Body of pancreas (tissue), 4 donors: Measurements from ENCODE around the gene ELP6. TPM values are rescaled to one million over a fixed set of nuclear protein-coding genes. Genes with fewer than 3 reads are reported as not detected.

ENCODE experiments used
- ATAC-seq: fragments of 150-250 bp; one replicate; pipeline ENCODE4 v1.9.1; 2016
- DNase-seq, 4 donors: peaks; one replicate each; pipeline ENCODE4 v3.0.0-alpha.2; 2019
- H3K27ac ChIP-seq, 4 donors: fragments of 200-600 bp; sonication (generic); 1 replicate in 3 of 4; 2 replicates in 1 of 4; pipeline versions ENCODE4 v1.5.1 to v1.6.1; 2016 to 2019; ENCODE audit warnings: mild to moderate bottlenecking in 1 of 4, mixed read lengths in 1 of 4, moderate library complexity in 1 of 4
- H3K27me3 ChIP-seq, 2 donors: fragments of 200-600 bp; sonication (generic); one replicate each; pipeline ENCODE4 v1.6.0; 2016; ENCODE audit warnings: mild to moderate bottlenecking in 1 of 2
- H3K36me3 ChIP-seq, 2 donors: fragments of 200-600 bp; sonication (generic); replicated peaks in 1 of 2; 2 replicates each; pipeline ENCODE4 v1.5.1; 2016; ENCODE audit warnings: low read depth in 2 of 2; ENCODE audit not compliant: insufficient read depth in 1 of 2
- H3K4me1 ChIP-seq: fragments of 200-600 bp; sonication (generic); one replicate; pipeline ENCODE4 v1.6.0; 2016
- H3K4me3 ChIP-seq, 2 donors: fragments of 200-600 bp; sonication (generic); 1 replicate in 1 of 2; 2 replicates in 1 of 2; pipeline ENCODE4 v1.5.1; 2016 to 2019
- H3K9me3 ChIP-seq, 3 donors: fragments of 200-600 bp; sonication (generic); 1 replicate in 2 of 3; 2 replicates in 1 of 3; pipeline ENCODE4 v1.5.1; 2016
- CTCF ChIP-seq, 7 experiments: fragments of 450-650 bp in 4 of 7; fragments of 200-600 bp in 3 of 7; sonication (generic) in 3 of 7; IDR thresholded peaks; one replicate each; pipeline ENCODE4 v1.5.1; 2016 to 2019; ENCODE audit warnings: antibody characterized with exemption in 7 of 7
- POLR2A ChIP-seq, 3 donors: fragments of 450-650 bp; IDR thresholded peaks; one replicate each; pipeline ENCODE4 v1.6.1; 2016; ENCODE audit warnings: antibody characterized with exemption in 3 of 3, mild to moderate bottlenecking in 2 of 3
- WGBS, 2 donors: methylation state at CpG; one replicate each; pipeline ENCODE4 v1.1.5; 2017; 5-methylcytosine and 5-hydroxymethylcytosine counted together
- intact Hi-C: fragments of 100-400 bp; cut with DNase I; formaldehyde crosslinking; loops from one replicate; pipeline ENCODE4 v1.15.1; 2023
- total RNA-seq, 2 donors: library from RNA; depleted of rRNA; stranded (reverse); fragments of >200 nt; gene quantifications; one replicate each; pipeline ENCODE4 v1.1.0, GENCODE V29; 2016

Gene ELP6
- total RNA-seq, 2 donors from 2014 or later, result 13.7 to 22.7 TPM

- DNase-seq (no peak), ATAC-seq (no peak)
- H3K27me3 ChIP-seq, result no peaks in the 10 kb centered on the region
- 88 to 97% methylated on average over 2 of the region's 2 CpGs for WGBS, 2 donors
- no peak overlapping the region for H3K4me3 ChIP-seq
- TF ChIP-seq CTCF (IDR thresholded peaks at IDR 0.05), result no peak
- no peak for TF ChIP-seq POLR2A (IDR thresholded peaks at IDR 0.05)
- H3K36me3 ChIP-seq, result no peaks in the 10 kb centered on the region
- peaks cover 18% of the 10 kb centered on the region for H3K4me1 ChIP-seq
- intact Hi-C loops, result loop anchor here (5.0 kb wide), 1 partner anchor 57 kb away; no protein-coding TSS in a partner anchor
- no peaks in the 10 kb centered on the region for H3K9me3 ChIP-seq
- H3K27ac ChIP-seq, result no peak overlapping the region
Observed at GRCh38 chr3:47479826-47480160, 33.7 kb downstream of the ELP6 start.

GRCh38 chr3:47478022-47478421 lies 35.5 kb downstream of the ELP6 start:
- TF ChIP-seq POLR2A (IDR thresholded peaks at IDR 0.05) (no peak), CTCF (IDR thresholded peaks at IDR 0.05) (no peak)
- intact Hi-C loops, result loop anchor here (5.0 kb wide), 1 partner anchor 56 kb away; no protein-coding TSS in a partner anchor
- Histone ChIP-seq H3K27me3 (no peaks in the 10 kb centered on the region), H3K27ac (no peak overlapping the region), H3K9me3 (no peaks in the 10 kb centered on the region), H3K36me3 (no peaks in the 10 kb centered on the region), H3K4me1 (peaks cover 34% of the 10 kb centered on the region), H3K4me3 (no peak overlapping the region)
- no peak for DNase-seq
- ATAC-seq, result no peak

GRCh38 chr3:47476644-47477199 lies 36.8 kb downstream of the ELP6 start:
- ATAC-seq (no peak), DNase-seq (peak in 1 of 4 donors; percentile 20)
- Histone ChIP-seq H3K4me3 (no peak overlapping the region), H3K4me1 (peaks cover 31% of the 10 kb centered on the region), H3K36me3 (no peaks in the 10 kb centered on the region), H3K27ac (peak overlapping the region in 1 of 4 donors; percentile 69), H3K27me3 (no peaks in the 10 kb centered on the region), H3K9me3 (no peaks in the 10 kb centered on the region)
- intact Hi-C loops, result loop anchor here (5.0 kb wide), 1 partner anchor 54 kb away; no protein-coding TSS in a partner anchor
- no peak for TF ChIP-seq CTCF (IDR thresholded peaks at IDR 0.05)
- TF ChIP-seq POLR2A (IDR thresholded peaks at IDR 0.05), result no peak
- 81% methylated on average over 7 to 11 of the region's 11 CpGs for WGBS, 2 donors

- no peaks in the 10 kb centered on the region for H3K36me3 ChIP-seq
- no peak for DNase-seq
- H3K4me3 ChIP-seq, result peak overlapping the region; percentile 87
- TF ChIP-seq POLR2A (IDR thresholded peaks at IDR 0.05) (no peak), CTCF (IDR thresholded peaks at IDR 0.05) (no peak)
- no peak for ATAC-seq
- H3K27me3 ChIP-seq, result no peaks in the 10 kb centered on the region
- H3K9me3 ChIP-seq, result no peaks in the 10 kb centered on the region
- H3K27ac ChIP-seq, result peak overlapping the region; percentile 69 to 88 (median 80)
- peaks cover 31% of the 10 kb centered on the region for H3K4me1 ChIP-seq
- WGBS, 2 donors, result 43 to 60% methylated on average over 5 of the region's 5 CpGs
- intact Hi-C loops, result loop anchor here (5.0 kb wide), 1 partner anchor 54 kb away; no protein-coding TSS in a partner anchor
Observed at GRCh38 chr3:47476330-47476626, 37.2 kb downstream of the ELP6 start.
